Measurements from ENCODE around the gene MASP2.

The MASP2 gene

DNA sequence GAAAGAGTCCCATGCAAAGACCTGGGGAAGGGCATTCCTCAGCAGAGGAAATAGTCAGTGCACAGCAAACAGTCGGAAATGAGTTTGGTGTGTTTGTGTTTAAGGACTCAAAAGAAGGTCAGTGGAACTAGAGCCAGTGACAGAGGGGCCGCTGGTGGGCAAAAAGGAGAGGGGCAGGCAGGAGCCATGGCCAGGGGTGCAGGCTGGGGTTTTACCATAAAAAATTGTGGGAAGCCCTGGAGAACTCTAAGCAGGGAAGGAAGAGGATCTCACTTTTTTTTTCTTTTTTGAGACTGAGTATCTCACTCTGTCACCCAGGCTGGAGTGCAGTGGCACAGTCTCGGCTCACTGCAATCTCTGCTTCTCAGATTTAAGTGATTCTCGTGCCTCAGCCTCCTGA lies 68.3 kb downstream of the MASP2 start:
- CTCF ChIA-PET = interaction anchor here (0.6 kb wide), 1 partner anchor 37 kb away, joined by 7 read pairs; no protein-coding TSS in a partner anchor

More for the DNA sequence above, 68.3 kb downstream of the MASP2 start:
- no peak for DNase-seq (ENCODE audit: low spot score)
- TF ChIP-seq, protein P1, sequence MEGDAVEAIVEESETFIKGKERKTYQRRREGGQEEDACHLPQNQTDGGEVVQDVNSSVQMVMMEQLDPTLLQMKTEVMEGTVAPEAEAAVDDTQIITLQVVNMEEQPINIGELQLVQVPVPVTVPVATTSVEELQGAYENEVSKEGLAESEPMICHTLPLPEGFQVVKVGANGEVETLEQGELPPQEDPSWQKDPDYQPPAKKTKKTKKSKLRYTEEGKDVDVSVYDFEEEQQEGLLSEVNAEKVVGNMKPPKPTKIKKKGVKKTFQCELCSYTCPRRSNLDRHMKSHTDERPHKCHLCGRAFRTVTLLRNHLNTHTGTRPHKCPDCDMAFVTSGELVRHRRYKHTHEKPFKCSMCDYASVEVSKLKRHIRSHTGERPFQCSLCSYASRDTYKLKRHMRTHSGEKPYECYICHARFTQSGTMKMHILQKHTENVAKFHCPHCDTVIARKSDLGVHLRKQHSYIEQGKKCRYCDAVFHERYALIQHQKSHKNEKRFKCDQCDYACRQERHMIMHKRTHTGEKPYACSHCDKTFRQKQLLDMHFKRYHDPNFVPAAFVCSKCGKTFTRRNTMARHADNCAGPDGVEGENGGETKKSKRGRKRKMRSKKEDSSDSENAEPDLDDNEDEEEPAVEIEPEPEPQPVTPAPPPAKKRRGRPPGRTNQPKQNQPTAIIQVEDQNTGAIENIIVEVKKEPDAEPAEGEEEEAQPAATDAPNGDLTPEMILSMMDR (conservative IDR thresholded peaks at IDR 0.05; ENCODE audit: low read depth) = no peak
- H3K27ac ChIP-seq = peak overlapping the region; percentile 65; the same call in 1 of the 2 replicates
- POLR2A ChIA-PET (ENCODE audit: low non-redundant PET) = no interaction called here
